GM12878 (cell line): Measurements from ENCODE around the gene ABT1. TPM values are rescaled to one million over a fixed set of nuclear protein-coding genes. Genes with fewer than 3 reads are reported as not detected.
A peak's percentile ranks its signal among the peaks of the same experiment; 100 is the strongest.

Experiments used
- CEBPB ChIP-seq, 2 experiments: fragments of 150-350 bp in 1 of 2; IDR thresholded peaks; 2 replicates each; pipeline ENCODE4 v1.6.1; 2012 to 2014; ENCODE audit warnings: low read depth in 2 of 2, low read length in 2 of 2, borderline replicate concordance in 1 of 2, inconsistent platforms in 1 of 2
- CHD1 ChIP-seq: IDR thresholded peaks from 2 replicates; pipeline ENCODE4 v1.6.1; 2012; ENCODE audit warnings: low read depth, low read length, improper control_type of control experiment
- GABPA ChIP-seq: IDR thresholded peaks from 2 replicates; pipeline ENCODE4 v1.6.1; 2014; ENCODE audit warnings: antibody characterized with exemption, low read depth, mild to moderate bottlenecking, inconsistent platforms
- KAT2A ChIP-seq: conservative IDR thresholded peaks from 2 replicates; pipeline ENCODE4 v1.6.1; 2011; ENCODE audit warnings: low read depth, low read length; ENCODE audit not compliant: control insufficient read depth
- MEF2A ChIP-seq: IDR thresholded peaks from 2 replicates; pipeline ENCODE4 v1.6.1; 2011; ENCODE audit warnings: low read depth, mild to moderate bottlenecking, low read length, moderate library complexity; ENCODE audit not compliant: insufficient read depth
- MTA3 ChIP-seq: IDR thresholded peaks from 2 replicates; pipeline ENCODE4 v1.6.1; 2012; ENCODE audit warnings: low read length, inconsistent platforms, borderline replicate concordance
- NBN ChIP-seq: fragments of 450-650 bp; IDR thresholded peaks from 2 replicates; pipeline ENCODE4 v1.6.1; 2016
- NR2C2 ChIP-seq: IDR thresholded peaks from 2 replicates; pipeline ENCODE4 v1.6.1; 2011; ENCODE audit warnings: borderline replicate concordance, low read depth; ENCODE audit not compliant: control insufficient read depth, insufficient read length
- RUNX3 ChIP-seq: IDR thresholded peaks from 2 replicates; pipeline ENCODE4 v1.6.1; 2012; ENCODE audit warnings: low read length, inconsistent platforms
- SMARCA5 ChIP-seq: fragments of 450-650 bp; IDR thresholded peaks from 2 replicates; pipeline ENCODE4 v1.6.1; 2017; ENCODE audit warnings: mild to moderate bottlenecking
- SREBF2 ChIP-seq: IDR thresholded peaks from 2 replicates; pipeline ENCODE4 v1.6.1; 2012; ENCODE audit warnings: mild to moderate bottlenecking, low read length
- STAT3 ChIP-seq: IDR thresholded peaks from 2 replicates; pipeline ENCODE4 v1.6.1; 2011; ENCODE audit warnings: low read depth, low read length, improper control_type of control experiment
- SUPT20H ChIP-seq: IDR thresholded peaks from 2 replicates; pipeline ENCODE4 v1.6.1; 2011; ENCODE audit warnings: low read depth, mild to moderate bottlenecking, low read length, moderate library complexity, borderline replicate concordance; ENCODE audit not compliant: control insufficient read depth
- TAF1 ChIP-seq: IDR thresholded peaks from 2 replicates; pipeline ENCODE4 v1.6.1; 2011; ENCODE audit warnings: mild to moderate bottlenecking, low read depth, low read length, borderline replicate concordance
- ZNF217 ChIP-seq: fragments of 450-650 bp; IDR thresholded peaks from 2 replicates; pipeline ENCODE4 v1.6.1; 2017; ENCODE audit warnings: antibody characterized with exemption, mild to moderate bottlenecking
- ZNF274 ChIP-seq: IDR thresholded peaks from one replicate; pipeline ENCODE4 v1.8.0; 2011; ENCODE audit not compliant: insufficient read length, insufficient read depth
- ZZZ3 ChIP-seq: IDR thresholded peaks from 2 replicates; pipeline ENCODE4 v1.6.1; 2011; ENCODE audit warnings: low read depth; ENCODE audit not compliant: control insufficient read depth, insufficient read length
- polyA plus RNA-seq, 11 experiments: library from polyadenylated mRNA; depleted of rRNA in 4 of 11; unstranded in 6 of 11; stranded (reverse) in 5 of 11; fragments of >200 nt; fragmentation: Nextera tagmentation in 4 of 11; fragmentation: Illumina TruSeq in 1 of 11; extraction: Ambion mirVana in 4 of 11; extraction: Trizol in 1 of 11; gene quantifications; 1 replicate in 1 of 11; 2 replicates in 10 of 11; pipeline versions ENCODE4 v1.2.1 to v1.2.3, GENCODE V29; 2011 to 2016; ENCODE audit warnings: inconsistent platforms in 2 of 11, missing spikeins in 2 of 11, low read depth in 1 of 11
- total RNA-seq, 4 experiments: library from RNA; depleted of rRNA in 3 of 4; stranded (reverse); fragments of >200 nt in 3 of 4; fragmentation: Illumina TruSeq in 1 of 4; extraction: Trizol in 1 of 4; gene quantifications; 2 replicates each; pipeline versions ENCODE4 v1.2.1 to v1.2.3, GENCODE V29; 2013 to 2021
- TF ChIP-seq, protein P1 (sequence below): fragments of 450-650 bp; IDR thresholded peaks from 2 replicates; pipeline ENCODE4 v1.6.1; 2017; ENCODE audit warnings: mild to moderate bottlenecking, moderate library complexity
- TF ChIP-seq, protein P2 (sequence below): IDR thresholded peaks from 2 replicates; pipeline ENCODE4 v1.6.1; 2012; ENCODE audit warnings: low read depth, low read length, improper control_type of control experiment
- TF ChIP-seq, protein P3 (sequence below): fragments of 450-650 bp; formaldehyde crosslinking; IDR thresholded peaks from 2 replicates; pipeline ENCODE4 v1.4.0; 2020; ENCODE audit warnings: mild to moderate bottlenecking, moderate library complexity
- TF ChIP-seq, protein P4 (sequence below): fragments of 450-650 bp; IDR thresholded peaks from 2 replicates; pipeline ENCODE4 v1.6.1; 2018; ENCODE audit warnings: mild to moderate bottlenecking, low read depth, moderate library complexity; ENCODE audit not compliant: partially characterized antibody

ABT1 gene
- total and polyA plus RNA-seq, 10 of the 15 experiments (the other 5 are each of a cell fraction or from before 2014, with no cell fraction given), result 8.4 to 43.5 (median 28.2) TPM

DNA sequence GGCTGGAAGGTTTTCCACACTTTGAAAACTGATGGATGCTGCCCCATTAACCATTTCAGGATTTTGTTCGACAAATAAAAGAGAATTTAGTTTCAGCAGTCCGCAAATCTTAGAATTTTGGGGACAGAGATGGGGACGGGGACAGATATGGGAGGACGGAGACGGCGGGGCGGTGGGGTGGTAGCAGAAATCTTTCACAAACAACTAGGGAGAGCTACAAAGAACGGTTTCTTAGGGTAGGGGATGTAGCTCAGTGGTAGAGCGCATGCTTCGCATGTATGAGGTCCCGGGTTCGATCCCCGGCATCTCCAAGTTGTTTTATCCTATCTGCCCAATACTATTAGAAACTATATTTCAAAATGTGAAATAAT is 43.5 kb upstream of the ABT1 start (continued):
- TF ChIP-seq, protein P1, sequence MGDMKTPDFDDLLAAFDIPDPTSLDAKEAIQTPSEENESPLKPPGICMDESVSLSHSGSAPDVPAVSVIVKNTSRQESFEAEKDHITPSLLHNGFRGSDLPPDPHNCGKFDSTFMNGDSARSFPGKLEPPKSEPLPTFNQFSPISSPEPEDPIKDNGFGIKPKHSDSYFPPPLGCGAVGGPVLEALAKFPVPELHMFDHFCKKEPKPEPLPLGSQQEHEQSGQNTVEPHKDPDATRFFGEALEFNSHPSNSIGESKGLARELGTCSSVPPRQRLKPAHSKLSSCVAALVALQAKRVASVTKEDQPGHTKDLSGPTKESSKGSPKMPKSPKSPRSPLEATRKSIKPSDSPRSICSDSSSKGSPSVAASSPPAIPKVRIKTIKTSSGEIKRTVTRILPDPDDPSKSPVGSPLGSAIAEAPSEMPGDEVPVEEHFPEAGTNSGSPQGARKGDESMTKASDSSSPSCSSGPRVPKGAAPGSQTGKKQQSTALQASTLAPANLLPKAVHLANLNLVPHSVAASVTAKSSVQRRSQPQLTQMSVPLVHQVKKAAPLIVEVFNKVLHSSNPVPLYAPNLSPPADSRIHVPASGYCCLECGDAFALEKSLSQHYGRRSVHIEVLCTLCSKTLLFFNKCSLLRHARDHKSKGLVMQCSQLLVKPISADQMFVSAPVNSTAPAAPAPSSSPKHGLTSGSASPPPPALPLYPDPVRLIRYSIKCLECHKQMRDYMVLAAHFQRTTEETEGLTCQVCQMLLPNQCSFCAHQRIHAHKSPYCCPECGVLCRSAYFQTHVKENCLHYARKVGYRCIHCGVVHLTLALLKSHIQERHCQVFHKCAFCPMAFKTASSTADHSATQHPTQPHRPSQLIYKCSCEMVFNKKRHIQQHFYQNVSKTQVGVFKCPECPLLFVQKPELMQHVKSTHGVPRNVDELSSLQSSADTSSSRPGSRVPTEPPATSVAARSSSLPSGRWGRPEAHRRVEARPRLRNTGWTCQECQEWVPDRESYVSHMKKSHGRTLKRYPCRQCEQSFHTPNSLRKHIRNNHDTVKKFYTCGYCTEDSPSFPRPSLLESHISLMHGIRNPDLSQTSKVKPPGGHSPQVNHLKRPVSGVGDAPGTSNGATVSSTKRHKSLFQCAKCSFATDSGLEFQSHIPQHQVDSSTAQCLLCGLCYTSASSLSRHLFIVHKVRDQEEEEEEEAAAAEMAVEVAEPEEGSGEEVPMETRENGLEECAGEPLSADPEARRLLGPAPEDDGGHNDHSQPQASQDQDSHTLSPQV, result no peak
- TF ChIP-seq ZZZ3 (no peak), TAF1 (no peak), SUPT20H (no peak), NBN (peak; percentile 26; the same call in 1 of the 2 replicates), RUNX3 (peak; percentile 49), MEF2A (peak; percentile 66; the same call in 1 of the 2 replicates), CHD1 (no peak), NR2C2 (no peak), SREBF2 (peak; percentile 90), CEBPB (IDR thresholded peaks at IDR 0.05; ENCODE audit: borderline replicate concordance in 1 of 2, low read depth in 2 of 2, low read length in 2 of 2) (no peak), SMARCA5 (peak; percentile 94), ZNF217 (peak; percentile 50; the same call in 1 of the 2 replicates), STAT3 (no peak), KAT2A (no peak), MTA3 (no peak), GABPA (peak; percentile 62; the same call in 1 of the 2 replicates), ZNF274 (no peak)
- TF ChIP-seq, protein P2, sequence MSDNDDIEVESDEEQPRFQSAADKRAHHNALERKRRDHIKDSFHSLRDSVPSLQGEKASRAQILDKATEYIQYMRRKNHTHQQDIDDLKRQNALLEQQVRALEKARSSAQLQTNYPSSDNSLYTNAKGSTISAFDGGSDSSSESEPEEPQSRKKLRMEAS, result no peak
- TF ChIP-seq, protein P3, sequence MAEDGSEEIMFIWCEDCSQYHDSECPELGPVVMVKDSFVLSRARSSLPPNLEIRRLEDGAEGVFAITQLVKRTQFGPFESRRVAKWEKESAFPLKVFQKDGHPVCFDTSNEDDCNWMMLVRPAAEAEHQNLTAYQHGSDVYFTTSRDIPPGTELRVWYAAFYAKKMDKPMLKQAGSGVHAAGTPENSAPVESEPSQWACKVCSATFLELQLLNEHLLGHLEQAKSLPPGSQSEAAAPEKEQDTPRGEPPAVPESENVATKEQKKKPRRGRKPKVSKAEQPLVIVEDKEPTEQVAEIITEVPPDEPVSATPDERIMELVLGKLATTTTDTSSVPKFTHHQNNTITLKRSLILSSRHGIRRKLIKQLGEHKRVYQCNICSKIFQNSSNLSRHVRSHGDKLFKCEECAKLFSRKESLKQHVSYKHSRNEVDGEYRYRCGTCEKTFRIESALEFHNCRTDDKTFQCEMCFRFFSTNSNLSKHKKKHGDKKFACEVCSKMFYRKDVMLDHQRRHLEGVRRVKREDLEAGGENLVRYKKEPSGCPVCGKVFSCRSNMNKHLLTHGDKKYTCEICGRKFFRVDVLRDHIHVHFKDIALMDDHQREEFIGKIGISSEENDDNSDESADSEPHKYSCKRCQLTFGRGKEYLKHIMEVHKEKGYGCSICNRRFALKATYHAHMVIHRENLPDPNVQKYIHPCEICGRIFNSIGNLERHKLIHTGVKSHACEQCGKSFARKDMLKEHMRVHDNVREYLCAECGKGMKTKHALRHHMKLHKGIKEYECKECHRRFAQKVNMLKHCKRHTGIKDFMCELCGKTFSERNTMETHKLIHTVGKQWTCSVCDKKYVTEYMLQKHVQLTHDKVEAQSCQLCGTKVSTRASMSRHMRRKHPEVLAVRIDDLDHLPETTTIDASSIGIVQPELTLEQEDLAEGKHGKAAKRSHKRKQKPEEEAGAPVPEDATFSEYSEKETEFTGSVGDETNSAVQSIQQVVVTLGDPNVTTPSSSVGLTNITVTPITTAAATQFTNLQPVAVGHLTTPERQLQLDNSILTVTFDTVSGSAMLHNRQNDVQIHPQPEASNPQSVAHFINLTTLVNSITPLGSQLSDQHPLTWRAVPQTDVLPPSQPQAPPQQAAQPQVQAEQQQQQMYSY (CRISPR knock-in tag), result no peak
- TF ChIP-seq, protein P4, sequence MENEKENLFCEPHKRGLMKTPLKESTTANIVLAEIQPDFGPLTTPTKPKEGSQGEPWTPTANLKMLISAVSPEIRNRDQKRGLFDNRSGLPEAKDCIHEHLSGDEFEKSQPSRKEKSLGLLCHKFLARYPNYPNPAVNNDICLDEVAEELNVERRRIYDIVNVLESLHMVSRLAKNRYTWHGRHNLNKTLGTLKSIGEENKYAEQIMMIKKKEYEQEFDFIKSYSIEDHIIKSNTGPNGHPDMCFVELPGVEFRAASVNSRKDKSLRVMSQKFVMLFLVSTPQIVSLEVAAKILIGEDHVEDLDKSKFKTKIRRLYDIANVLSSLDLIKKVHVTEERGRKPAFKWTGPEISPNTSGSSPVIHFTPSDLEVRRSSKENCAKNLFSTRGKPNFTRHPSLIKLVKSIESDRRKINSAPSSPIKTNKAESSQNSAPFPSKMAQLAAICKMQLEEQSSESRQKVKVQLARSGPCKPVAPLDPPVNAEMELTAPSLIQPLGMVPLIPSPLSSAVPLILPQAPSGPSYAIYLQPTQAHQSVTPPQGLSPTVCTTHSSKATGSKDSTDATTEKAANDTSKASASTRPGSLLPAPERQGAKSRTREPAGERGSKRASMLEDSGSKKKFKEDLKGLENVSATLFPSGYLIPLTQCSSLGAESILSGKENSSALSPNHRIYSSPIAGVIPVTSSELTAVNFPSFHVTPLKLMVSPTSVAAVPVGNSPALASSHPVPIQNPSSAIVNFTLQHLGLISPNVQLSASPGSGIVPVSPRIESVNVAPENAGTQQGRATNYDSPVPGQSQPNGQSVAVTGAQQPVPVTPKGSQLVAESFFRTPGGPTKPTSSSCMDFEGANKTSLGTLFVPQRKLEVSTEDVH, result no peak
